SKM-1 treated with dmso at 0.1 percent for 144 hours (cell line): ENCODE measurements around the gene TCF15.

Experiments
- DNase-seq: peaks from one replicate; lab custom pipeline; 2025; ENCODE audit not compliant: unreplicated experiment; lab: John Stamatoyannopoulos, UW

TCF15 gene

DNA sequence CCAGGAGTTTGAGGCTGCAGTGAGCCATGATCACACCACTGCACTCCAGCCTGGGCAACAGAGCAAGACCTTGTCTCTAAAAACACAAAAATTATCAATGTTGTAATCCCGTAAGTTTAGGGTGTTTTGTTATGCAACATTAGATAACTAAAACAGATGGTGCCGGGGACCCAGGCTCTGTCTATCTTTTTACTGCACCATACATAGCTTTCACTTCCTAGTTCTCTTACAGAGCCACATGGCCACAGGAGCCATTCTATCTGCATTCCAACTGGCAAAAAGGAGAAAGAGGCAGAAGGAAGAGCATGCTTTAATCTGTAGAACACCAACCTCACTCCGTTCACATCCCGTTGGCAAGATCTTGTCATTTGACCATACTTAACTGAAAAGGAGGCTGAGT, 5.4 kb upstream of the TCF15 start:
- no peak for DNase-seq

DNA sequence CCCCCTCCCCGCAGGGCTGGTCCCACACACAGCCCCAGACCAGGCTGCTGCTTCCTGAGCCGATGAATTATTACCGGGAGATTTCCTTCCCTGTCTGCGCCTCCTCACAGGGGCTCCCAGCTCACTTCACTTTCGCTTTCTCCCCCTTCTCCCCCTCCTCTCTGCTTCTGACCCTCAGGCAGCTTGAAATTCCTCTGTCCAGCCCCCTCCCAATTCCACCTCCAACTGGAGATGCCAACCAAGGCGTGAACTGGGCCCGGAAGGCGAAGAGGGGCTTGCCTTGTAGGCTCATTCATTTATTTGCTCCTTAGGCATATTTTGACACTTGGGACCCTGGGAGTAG, 1.7 kb upstream of the TCF15 start:
- no peak for DNase-seq

- DNase-seq, result no peak
These were observed 1.1 kb upstream of the TCF15 start for GRCh38 chr20:611047-611842.

DNA sequence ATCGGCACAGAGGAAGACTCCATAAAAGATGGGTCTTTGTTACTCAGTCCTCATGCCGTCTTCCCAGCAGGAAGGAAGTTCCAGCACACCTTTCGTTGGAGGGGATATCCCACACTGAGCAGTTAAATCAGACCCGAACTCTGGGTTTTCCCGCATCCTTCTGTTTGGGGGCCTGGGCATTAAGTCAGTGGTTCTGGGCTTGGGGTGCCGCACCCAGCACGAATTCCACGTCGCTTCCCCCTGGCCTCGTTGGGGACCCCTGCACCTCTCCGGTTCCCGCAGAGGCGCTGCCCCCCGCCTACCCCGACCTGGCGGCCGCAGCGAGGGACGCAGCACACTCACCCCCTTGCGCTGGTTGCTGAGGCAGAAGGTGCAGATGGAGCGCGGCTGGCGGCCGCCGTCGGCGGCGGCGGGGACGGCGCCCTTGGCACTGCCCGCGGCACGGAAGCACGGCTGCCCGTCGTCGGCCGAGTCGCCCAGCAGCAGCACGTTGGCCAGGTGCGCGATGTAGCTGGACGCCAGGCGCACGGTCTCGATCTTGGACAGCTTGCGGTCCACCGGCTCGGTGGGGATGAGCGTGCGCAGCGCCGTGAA, 641 bp downstream of the TCF15 start:
- DNase-seq, result no peak

GRCh38 chr20:608970-609369, 1.1 kb downstream of the TCF15 start:
- no peak for DNase-seq

DNA sequence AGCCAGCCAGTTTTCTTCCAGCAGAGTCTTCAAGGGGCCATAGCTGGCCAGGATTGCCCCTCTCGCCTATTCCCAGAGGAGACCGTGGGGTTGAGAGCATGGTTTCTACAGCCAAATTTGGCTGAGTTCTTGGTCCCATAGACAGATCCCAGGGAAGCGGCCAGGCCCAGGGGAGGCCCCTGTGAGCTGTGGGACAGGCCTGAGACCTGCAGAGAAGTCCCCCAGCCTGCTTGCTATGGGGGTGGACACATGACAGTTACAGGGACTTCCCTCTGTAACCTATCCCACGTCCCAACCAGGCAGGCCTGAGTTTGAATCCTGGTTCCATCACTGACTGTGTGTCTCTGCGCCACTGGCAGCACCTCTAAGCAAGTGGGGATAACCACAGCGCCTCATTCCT, 2.6 kb downstream of the TCF15 start:
- DNase-seq, result no peak

GRCh38 chr20:605237-605636, 4.9 kb downstream of the TCF15 start:
- DNase-seq, result no peak

- no peak for DNase-seq
These were observed 6.9 kb downstream of the TCF15 start for GRCh38 chr20:603116-603640.

DNA sequence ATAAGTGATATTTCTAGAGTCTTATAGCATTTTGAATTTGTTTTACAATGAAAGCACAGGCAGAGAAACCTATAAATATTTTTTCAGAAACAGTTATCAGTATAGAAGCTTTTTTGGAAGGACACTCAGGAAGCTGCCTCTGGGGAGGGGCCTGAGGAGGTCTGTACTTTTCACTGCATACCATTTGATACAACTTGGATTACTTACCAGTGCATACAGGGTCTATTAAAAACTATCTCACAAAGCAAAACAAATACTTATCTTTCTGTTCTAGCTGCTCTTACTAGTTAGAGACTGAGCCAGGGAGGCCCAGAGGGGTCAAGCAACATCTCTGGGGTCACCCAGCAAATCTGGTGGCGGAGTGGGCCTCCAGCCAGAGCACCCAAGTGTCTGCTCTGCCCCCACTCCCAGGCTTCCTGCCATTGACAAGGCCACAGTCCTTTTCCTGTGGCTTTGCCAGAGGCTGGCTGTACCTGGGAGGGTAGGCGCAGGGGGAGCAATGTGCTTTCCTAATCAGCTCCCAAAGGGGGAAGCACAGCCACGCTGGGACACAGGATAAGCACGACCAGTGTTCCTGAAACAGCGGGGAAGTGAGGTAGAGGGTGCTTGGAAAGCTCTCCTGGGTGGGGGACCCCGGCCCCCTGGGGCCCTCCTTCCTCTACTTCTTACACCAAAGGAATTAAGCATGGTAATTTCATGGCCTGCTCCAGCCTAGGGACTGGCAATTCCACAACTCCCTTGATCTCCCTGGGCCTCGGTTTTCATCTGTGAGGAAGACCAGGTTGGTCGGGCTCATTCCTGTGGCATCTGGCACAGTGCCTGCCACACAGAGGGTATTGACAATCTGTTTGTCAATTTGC, 7.8 kb downstream of the TCF15 start:
- DNase-seq, result no peak

- no peak for DNase-seq
These were observed 9.4 kb downstream of the TCF15 start for GRCh38 chr20:600736-601135.

DNA sequence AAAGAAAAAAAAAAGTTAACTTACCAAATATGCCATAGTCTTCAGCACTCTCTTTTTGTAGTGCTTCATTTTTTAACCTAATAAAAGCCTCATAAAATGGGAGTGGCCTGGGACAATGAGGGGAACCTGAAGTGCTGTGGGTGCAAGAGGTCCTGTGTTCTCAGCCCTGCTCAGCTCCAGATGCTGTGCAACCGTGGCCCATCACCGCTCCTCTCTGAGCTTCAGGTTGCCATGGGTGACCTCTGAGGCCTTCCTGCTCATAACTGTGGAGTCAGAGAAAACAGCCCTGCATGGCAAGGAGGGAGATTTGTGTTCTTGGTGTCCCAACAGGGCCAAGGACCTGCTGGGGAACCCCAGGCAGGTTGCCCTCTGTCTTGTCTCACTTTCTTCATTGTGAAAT, 10.0 kb downstream of the TCF15 start:
- DNase-seq, result no peak

DNA sequence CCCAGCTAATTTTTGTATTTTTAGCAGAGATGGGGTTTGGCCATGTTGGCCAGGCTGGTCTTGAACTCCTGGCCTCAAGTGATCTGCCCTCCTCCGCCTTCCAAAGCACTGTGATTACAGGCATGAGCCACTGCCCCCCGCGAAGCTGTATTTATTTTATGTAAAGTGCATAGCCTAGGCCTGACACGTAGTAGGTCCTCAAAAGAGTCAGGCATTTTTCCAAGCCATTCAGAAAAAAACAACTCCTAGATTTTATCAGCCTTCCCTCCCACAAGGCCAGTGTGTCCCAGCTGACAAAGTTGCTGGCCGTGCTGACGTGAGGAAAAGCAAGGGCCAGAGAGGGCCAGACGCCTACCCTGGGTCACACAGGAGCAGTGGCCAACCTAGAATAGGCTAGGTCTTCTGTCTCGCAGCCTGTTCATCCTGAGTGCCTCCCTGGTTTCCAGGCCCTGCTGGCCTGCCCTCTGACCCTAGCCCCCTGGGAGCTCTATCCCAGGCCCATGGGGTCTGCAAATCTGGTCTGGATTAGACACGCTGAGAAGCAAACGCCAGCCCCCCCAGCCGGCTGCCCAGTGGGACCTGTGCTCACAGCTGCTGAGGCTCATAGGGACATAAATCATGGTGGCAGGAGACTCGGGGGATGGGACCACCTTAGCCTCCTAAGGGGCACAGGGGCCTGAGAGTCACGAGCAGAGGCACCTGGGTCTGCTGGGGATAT, 11.8 kb downstream of the TCF15 start:
- no peak for DNase-seq

DNA sequence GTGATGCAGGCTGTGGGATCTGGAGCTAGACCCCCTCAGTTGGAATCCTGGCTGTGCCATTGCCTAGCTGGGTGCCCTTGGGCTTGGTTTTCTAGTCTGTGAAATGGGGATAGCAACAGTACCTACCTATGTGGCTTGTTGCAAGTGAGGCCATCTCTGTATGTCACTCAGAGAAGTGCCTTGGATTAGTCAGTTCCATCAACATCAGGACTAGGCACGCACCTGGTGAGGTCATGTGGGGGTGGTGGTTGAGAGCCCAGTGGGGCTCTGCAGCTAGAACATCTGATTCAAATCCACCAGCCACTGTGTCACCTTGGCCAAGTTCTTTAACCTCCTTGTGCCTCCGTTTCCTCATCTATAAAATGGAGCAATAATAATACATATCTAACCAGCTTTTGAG, 12.5 kb downstream of the TCF15 start:
- DNase-seq, result no peak

GRCh38 chr20:595330-596308, 14.5 kb downstream of the TCF15 start:
- no peak for DNase-seq

DNA sequence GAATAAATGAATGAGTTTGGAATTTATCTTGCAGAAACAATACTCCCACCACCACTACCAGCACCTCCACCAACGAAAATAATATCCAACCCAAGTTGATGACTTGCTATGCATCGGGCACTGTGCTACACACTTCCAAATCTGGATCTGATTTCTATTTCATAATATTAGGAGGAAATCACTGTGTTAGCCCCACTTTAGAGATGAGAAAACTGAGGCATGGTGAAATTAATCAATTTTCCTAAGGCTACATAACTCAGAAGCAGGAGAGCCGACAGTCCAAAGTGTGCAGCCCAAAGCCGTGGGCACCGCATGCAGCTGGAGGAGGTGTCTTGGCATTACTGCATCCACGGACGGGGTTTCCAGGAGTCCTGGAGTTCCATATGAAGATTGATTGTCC, 17.6 kb downstream of the TCF15 start:
- no peak for DNase-seq

- no peak for DNase-seq
These were observed 18.2 kb downstream of the TCF15 start for GRCh38 chr20:591941-592340.

DNA sequence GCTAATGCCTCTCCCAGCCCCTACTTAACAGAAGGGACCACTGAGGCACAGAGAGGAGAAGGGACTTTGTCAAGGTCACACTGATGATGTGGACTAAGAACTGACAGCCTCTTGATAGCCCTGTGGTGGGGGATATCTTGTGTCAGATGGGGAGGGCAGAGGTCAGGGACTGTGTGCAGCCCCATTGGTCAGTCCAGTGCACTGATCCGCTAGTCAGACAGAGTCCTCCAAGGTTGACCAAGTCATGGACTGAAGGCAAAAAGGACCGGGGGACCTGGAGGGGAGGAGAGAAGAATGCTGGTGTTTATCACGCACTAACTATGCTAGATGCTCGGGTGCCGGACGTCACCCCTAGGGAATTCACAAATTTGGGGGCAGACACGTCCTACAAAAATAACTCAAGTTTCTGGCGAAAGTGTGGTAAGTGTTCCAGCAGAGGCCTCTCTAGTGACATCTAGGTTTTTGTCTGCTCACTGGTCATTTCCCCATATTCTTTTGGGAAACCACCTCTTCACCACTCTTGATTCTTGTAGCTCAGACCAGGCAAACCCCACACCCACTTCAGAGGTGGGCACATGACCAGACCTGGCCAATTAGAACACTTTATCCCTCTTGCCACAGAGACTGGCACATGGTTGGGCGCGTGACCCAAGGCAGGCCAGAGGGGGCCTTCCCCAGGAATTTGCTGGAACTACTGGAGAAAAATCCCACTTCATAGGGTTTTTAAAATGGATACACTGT, 21.0 kb downstream of the TCF15 start:
- DNase-seq, result no peak

- DNase-seq, result no peak
These were observed 21.6 kb downstream of the TCF15 start for GRCh38 chr20:588476-588875.

- DNase-seq, result no peak
These were observed 25.2 kb downstream of the TCF15 start for GRCh38 chr20:584971-585301.
